PC-9 (cell line): ENCODE measurements around the gene NUDCD3. TPM values are rescaled to one million over a fixed set of nuclear protein-coding genes. Genes with fewer than 3 reads are reported as not detected.

Experiments used
- BruUV-seq: library from RNA; stranded (reverse); fragments of 400-500 nt; replicated peaks from 2 replicates; lab custom pipeline; 2021; lab: Mats Ljungman, UMichigan
- CTCF ChIA-PET: fragments of 300-600 bp; sonication (Branson Sonifier 250); formaldehyde crosslinking; loops from one replicate; lab custom pipeline; 2022; ENCODE audit warnings: antibody characterized with exemption; lab: Charles Lee
- POLR2A ChIA-PET: fragments of 300-600 bp; sonication (Branson Sonifier 250); formaldehyde crosslinking; loops from one replicate; lab custom pipeline; 2022; ENCODE audit warnings: antibody characterized with exemption; ENCODE audit not compliant: unreplicated experiment; lab: Charles Lee
- DNase-seq, 2 experiments: peaks; one replicate each; pipeline versions ENCODE4 v3.0.0 to v3.0.0-alpha.2; 2015 to 2022; ENCODE audit warnings: mixed read lengths in 1 of 2
- H2AFZ ChIP-seq: fragments of 200-600 bp; sonication (generic); 2 replicates; pipeline ENCODE4 v1.8.1; 2017; ENCODE audit warnings: antibody characterized with exemption
- H3F3A ChIP-seq: fragments of 200-600 bp; sonication (generic); 2 replicates; pipeline ENCODE4 v1.8.1; 2017; ENCODE audit warnings: antibody characterized with exemption, mild to moderate bottlenecking, low read depth; ENCODE audit not compliant: insufficient read depth
- H3K27ac ChIP-seq: fragments of 200-600 bp; sonication (generic); 2 replicates; pipeline ENCODE4 v1.6.1; 2016; ENCODE audit warnings: mixed run types
- H3K27me3 ChIP-seq: fragments of 200-600 bp; sonication (generic); 2 replicates; pipeline ENCODE4 v1.6.1; 2016; ENCODE audit warnings: low read depth, mixed run types; ENCODE audit not compliant: insufficient read depth
- H3K36me3 ChIP-seq: fragments of 200-600 bp; sonication (generic); 2 replicates; pipeline ENCODE4 v1.6.1; 2016; ENCODE audit warnings: low read depth, mixed run types
- H3K4me1 ChIP-seq: fragments of 200-600 bp; sonication (generic); replicated peaks from 2 replicates; pipeline ENCODE4 v1.6.1; 2016; ENCODE audit warnings: mixed run types; ENCODE audit not compliant: insufficient read depth
- H3K4me2 ChIP-seq: fragments of 200-600 bp; sonication (generic); 2 replicates; pipeline ENCODE4 v1.6.1; 2017; ENCODE audit warnings: mixed run types
- H3K4me3 ChIP-seq: fragments of 200-600 bp; sonication (generic); 2 replicates; pipeline ENCODE4 v1.6.1; 2016; ENCODE audit warnings: mixed run types
- H3K79me2 ChIP-seq: fragments of 200-600 bp; sonication (generic); 2 replicates; pipeline ENCODE4 v1.6.1; 2017; ENCODE audit warnings: low read depth, mixed run types
- H3K9me2 ChIP-seq: fragments of 200-600 bp; sonication (generic); 2 replicates; pipeline ENCODE4 v1.8.1; 2017; ENCODE audit warnings: mild to moderate bottlenecking; ENCODE audit not compliant: insufficient read depth
- H3K9me3 ChIP-seq: fragments of 200-600 bp; sonication (generic); 2 replicates; pipeline ENCODE4 v1.8.1; 2016; ENCODE audit warnings: low read depth; ENCODE audit not compliant: insufficient read depth
- H4K20me1 ChIP-seq: fragments of 200-600 bp; sonication (generic); 2 replicates; pipeline ENCODE4 v1.8.1; 2017; ENCODE audit not compliant: insufficient read depth
- EZH2 ChIP-seq: fragments of 200-600 bp; sonication (generic); IDR thresholded peaks from 2 replicates; pipeline ENCODE4 v1.8.0; 2017; ENCODE audit warnings: antibody characterized with exemption, low read depth
- intact Hi-C: fragments of 100-400 bp; cut with micrococcal nuclease; formaldehyde crosslinking; loops from one replicate; pipeline ENCODE4 v1.10.0; 2022; ENCODE audit not compliant: unreplicated experiment
- total RNA-seq: library from RNA; stranded (reverse); gene quantifications from 2 replicates; pipeline ENCODE4 v1.2.3, GENCODE V29; 2021
- TF ChIP-seq, protein P1 (sequence below): fragments of 200-600 bp; sonication (generic); conservative IDR thresholded peaks from 2 replicates; pipeline ENCODE4 v1.6.1; 2017; ENCODE audit warnings: mixed run types, antibody characterized with exemption, mild to moderate bottlenecking, moderate library complexity

NUDCD3 gene
- total RNA-seq, 1 experiment from 2014 or later: 149 TPM

DNA sequence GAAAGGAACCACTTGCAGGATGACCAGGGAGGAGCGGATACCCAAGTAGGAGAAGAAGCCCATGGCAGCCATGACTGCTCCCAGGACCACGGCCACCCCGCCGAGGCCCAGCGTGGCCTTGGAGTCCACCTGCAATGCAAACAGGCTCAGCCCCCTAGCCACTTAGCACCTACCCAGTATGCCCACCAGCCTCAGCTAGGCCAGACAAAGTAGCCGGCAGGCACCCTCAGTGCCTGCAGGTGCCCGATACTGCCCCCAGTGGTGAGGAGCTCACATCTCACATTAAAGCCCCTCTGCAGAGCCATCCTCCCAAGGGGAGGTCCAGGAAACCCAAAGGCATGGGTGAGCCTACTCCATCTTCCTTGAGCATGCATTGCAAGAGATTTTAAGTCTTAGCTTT lies 44.0 kb upstream of the NUDCD3 start:
- no peaks in the 10 kb centered on the region for H3K79me2 ChIP-seq
- peak in 1 of 2 experiments; percentile 47 for DNase-seq
- H3F3A ChIP-seq: no peaks in the 10 kb centered on the region
- no peak overlapping the region for H3K4me3 ChIP-seq
- no peaks in the 10 kb centered on the region for H3K9me2 ChIP-seq
- H3K27ac ChIP-seq: no peak overlapping the region
- no peak for TF ChIP-seq EZH2
- TF ChIP-seq, protein P1, sequence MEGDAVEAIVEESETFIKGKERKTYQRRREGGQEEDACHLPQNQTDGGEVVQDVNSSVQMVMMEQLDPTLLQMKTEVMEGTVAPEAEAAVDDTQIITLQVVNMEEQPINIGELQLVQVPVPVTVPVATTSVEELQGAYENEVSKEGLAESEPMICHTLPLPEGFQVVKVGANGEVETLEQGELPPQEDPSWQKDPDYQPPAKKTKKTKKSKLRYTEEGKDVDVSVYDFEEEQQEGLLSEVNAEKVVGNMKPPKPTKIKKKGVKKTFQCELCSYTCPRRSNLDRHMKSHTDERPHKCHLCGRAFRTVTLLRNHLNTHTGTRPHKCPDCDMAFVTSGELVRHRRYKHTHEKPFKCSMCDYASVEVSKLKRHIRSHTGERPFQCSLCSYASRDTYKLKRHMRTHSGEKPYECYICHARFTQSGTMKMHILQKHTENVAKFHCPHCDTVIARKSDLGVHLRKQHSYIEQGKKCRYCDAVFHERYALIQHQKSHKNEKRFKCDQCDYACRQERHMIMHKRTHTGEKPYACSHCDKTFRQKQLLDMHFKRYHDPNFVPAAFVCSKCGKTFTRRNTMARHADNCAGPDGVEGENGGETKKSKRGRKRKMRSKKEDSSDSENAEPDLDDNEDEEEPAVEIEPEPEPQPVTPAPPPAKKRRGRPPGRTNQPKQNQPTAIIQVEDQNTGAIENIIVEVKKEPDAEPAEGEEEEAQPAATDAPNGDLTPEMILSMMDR: peak; percentile 89
- H3K9me3 ChIP-seq: no peaks in the 10 kb centered on the region
- no peak overlapping the region for H3K4me2 ChIP-seq
- intact Hi-C loops: no loop called here
- no peaks in the 10 kb centered on the region for H3K27me3 ChIP-seq
- no peaks in the 10 kb centered on the region for H3K4me1 ChIP-seq
- POLR2A ChIA-PET: interaction anchor here (0.6 to 0.7 kb wide), 2 partner anchors 179 to 1202 kb away, joined by 4 to 8 read pairs; no protein-coding TSS in a partner anchor
- H2AFZ ChIP-seq: no peak overlapping the region
- no TSS peak for BruUV-seq
- CTCF ChIA-PET: interaction anchor here (0.6 to 1.5 kb wide), 2 partner anchors 39 to 44 kb away, joined by 3 to 6 read pairs; partner anchors contain the start of genes DDX56 and NUDCD3
- no peaks in the 10 kb centered on the region for H4K20me1 ChIP-seq
- H3K36me3 ChIP-seq: no peaks in the 10 kb centered on the region

DNA sequence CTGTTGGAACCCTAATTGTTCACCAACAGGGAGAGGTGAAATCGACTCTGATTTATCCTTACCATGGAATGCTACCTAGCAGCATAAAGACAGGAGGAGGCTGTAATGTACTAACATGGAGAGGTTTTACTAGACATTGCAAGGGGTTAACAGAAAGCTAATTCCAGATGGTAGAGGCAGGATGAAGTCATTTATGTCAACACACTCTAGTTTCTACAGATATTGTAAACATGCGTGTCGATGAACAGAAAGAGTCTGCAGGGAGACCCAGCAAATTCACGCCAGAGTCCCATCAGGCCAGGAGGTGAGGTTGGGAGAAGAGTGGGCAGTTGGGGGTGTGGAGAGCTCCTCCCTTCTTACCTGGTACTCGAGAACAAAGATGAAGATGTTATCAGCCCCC lies 43.6 kb upstream of the NUDCD3 start:
- POLR2A ChIA-PET: interaction anchor here (0.7 kb wide), 1 partner anchor 1202 kb away, joined by 4 read pairs; no protein-coding TSS in a partner anchor
- TF ChIP-seq, protein P1: no peak
- TF ChIP-seq EZH2: no peak
- no peak overlapping the region for H3K4me2 ChIP-seq

GRCh38 chr7:44533301-44534055 lies 43.0 kb upstream of the NUDCD3 start:
- ChIA-PET POLR2A (no interaction called here), CTCF (interaction anchor here (1.5 kb wide), 1 partner anchor 43 kb away, joined by 6 read pairs; the partner anchor contains the start of gene NUDCD3)
- Histone ChIP-seq H3K4me1 (no peaks in the 10 kb centered on the region), H3K9me3 (no peaks in the 10 kb centered on the region), H4K20me1 (no peaks in the 10 kb centered on the region), H3K4me3 (no peak overlapping the region), H3K36me3 (no peaks in the 10 kb centered on the region), H3F3A (no peaks in the 10 kb centered on the region), H3K27ac (no peak overlapping the region), H3K9me2 (no peaks in the 10 kb centered on the region), H3K4me2 (no peak overlapping the region), H2AFZ (no peak overlapping the region), H3K27me3 (no peaks in the 10 kb centered on the region), H3K79me2 (no peaks in the 10 kb centered on the region)
- no TSS peak for BruUV-seq
- TF ChIP-seq EZH2: no peak
- TF ChIP-seq, protein P1: no peak
- intact Hi-C loops: no loop called here
- peak in 1 of 2 experiments; percentile 33 for DNase-seq

More for the DNA sequence above, 43.6 kb upstream of the NUDCD3 start:
- BruUV-seq: no TSS peak
- Histone ChIP-seq H2AFZ (no peak overlapping the region), H3K27ac (no peak overlapping the region), H3K9me2 (no peaks in the 10 kb centered on the region), H3K9me3 (no peaks in the 10 kb centered on the region), H3K4me3 (no peak overlapping the region), H3K27me3 (no peaks in the 10 kb centered on the region), H3K4me1 (no peaks in the 10 kb centered on the region), H3F3A (no peaks in the 10 kb centered on the region), H4K20me1 (no peaks in the 10 kb centered on the region), H3K36me3 (no peaks in the 10 kb centered on the region), H3K79me2 (no peaks in the 10 kb centered on the region)
- CTCF ChIA-PET: interaction anchor here (1.5 kb wide), 1 partner anchor 44 kb away, joined by 6 read pairs; the partner anchor contains the start of gene NUDCD3
- intact Hi-C loops: no loop called here
- no peak for DNase-seq
